Coronary artery (tissue), 2 donors: Measurements from ENCODE around the gene GOLGA6L7.

Source experiments
- DNase-seq: peaks from one replicate; pipeline ENCODE4 v3.0.0-alpha.2; 2017; ENCODE audit warnings: low spot score
- H3K27ac ChIP-seq, 2 donors: fragments of 200-600 bp; sonication (generic); one replicate each; pipeline ENCODE4 v1.5.1; 2016 to 2019
- H3K4me3 ChIP-seq: fragments of 200-600 bp; sonication (generic); 2 replicates; pipeline ENCODE4 v1.5.1; 2016; ENCODE audit warnings: mild to moderate bottlenecking, moderate library complexity
- CTCF ChIP-seq: fragments of 200-600 bp; sonication (generic); IDR thresholded peaks from one replicate; pipeline ENCODE4 v1.5.1; 2019; ENCODE audit warnings: antibody characterized with exemption

Gene GOLGA6L7

GRCh38 chr15:28887339-28888174 is 39.1 kb upstream of the GOLGA6L7 start:
- no peak overlapping the region for H3K4me3 ChIP-seq
- no peak overlapping the region for H3K27ac ChIP-seq
- no peak for TF ChIP-seq CTCF
- DNase-seq, result no peak

GRCh38 chr15:28886431-28887338 is 38.2 kb upstream of the GOLGA6L7 start:
- no peak for TF ChIP-seq CTCF
- Histone ChIP-seq H3K27ac (no peak overlapping the region), H3K4me3 (peak overlapping the region; percentile 80)
- no peak for DNase-seq

GRCh38 chr15:28885630-28886430 is 37.4 kb upstream of the GOLGA6L7 start, which contains the start of gene APBA2:
APBA2 (plus strand) TSS chr15:28885974; CDS start chr15:29053885, 167,911 bp downstream.
- no peak for DNase-seq
- no peak within 1 kb of the TSS for H3K27ac ChIP-seq

GRCh38 chr15:28885128-28885629 is 36.7 kb upstream of the GOLGA6L7 start:
- no peak for DNase-seq
- no peak for TF ChIP-seq CTCF
- H3K27ac ChIP-seq, result no peak overlapping the region
- H3K4me3 ChIP-seq, result peak overlapping the region; percentile 80

More at GRCh38 chr15:28885630-28886430, 37.4 kb upstream of the GOLGA6L7 start, which contains the start of gene APBA2:
- no peak for TF ChIP-seq CTCF
- H3K4me3 ChIP-seq, result peak within 1 kb of the TSS; percentile 80

GRCh38 chr15:28884151-28884940 is 35.9 kb upstream of the GOLGA6L7 start:
- Histone ChIP-seq H3K4me3 (no peak overlapping the region), H3K27ac (no peak overlapping the region)
- no peak for DNase-seq
- TF ChIP-seq CTCF, result no peak

- DNase-seq, result no peak
- TF ChIP-seq CTCF, result no peak
- no peak overlapping the region for H3K27ac ChIP-seq
- H3K4me3 ChIP-seq, result no peak overlapping the region
Observed at GRCh38 chr15:28881600-28881999, 33.2 kb upstream of the GOLGA6L7 start.
